Endodermal cell (in vitro differentiated cells): ENCODE results near the gene UBE3C. TPM values are rescaled to one million over a fixed set of nuclear protein-coding genes. Genes with fewer than 3 reads are reported as not detected.
A peak's percentile ranks its signal among the peaks of the same experiment; 100 is the strongest.

ENCODE experiments used
- DNase-seq: peaks from one replicate; pipeline ENCODE4 v3.0.0-alpha.2; 2017
- H3K27ac ChIP-seq: 2 replicates; pipeline ENCODE4 v1.5.1; 2013; ENCODE audit warnings: mild to moderate bottlenecking, low read depth, low read length, moderate library complexity
- H3K27me3 ChIP-seq: 2 replicates; pipeline ENCODE4 v1.6.1; 2013; ENCODE audit warnings: mild to moderate bottlenecking, low read length, moderate library complexity; ENCODE audit not compliant: insufficient read depth, control insufficient read depth, poor library complexity, severe bottlenecking
- H3K36me3 ChIP-seq: 2 replicates; pipeline ENCODE4 v1.7.0; 2013; ENCODE audit warnings: mild to moderate bottlenecking, low read length, moderate library complexity; ENCODE audit not compliant: control insufficient read depth, insufficient read depth
- H3K4me1 ChIP-seq: one replicate; pipeline ENCODE4 v1.7.0; 2013; ENCODE audit warnings: low read length; ENCODE audit not compliant: control insufficient read depth, insufficient read depth
- H3K4me3 ChIP-seq: 2 replicates; pipeline ENCODE4 v1.5.1; 2013; ENCODE audit warnings: mild to moderate bottlenecking, low read length, moderate library complexity
- H3K9ac ChIP-seq: 2 replicates; pipeline ENCODE4 v1.6.1; 2013; ENCODE audit warnings: mild to moderate bottlenecking, low read length, moderate library complexity; ENCODE audit not compliant: poor library complexity, severe bottlenecking; ENCODE audit errors: extremely low read depth
- H3K9me3 ChIP-seq: 2 replicates; pipeline ENCODE4 v1.6.1; 2013; ENCODE audit warnings: mild to moderate bottlenecking, low read length, moderate library complexity; ENCODE audit not compliant: control insufficient read depth
- H3K27ac Mint-ChIP-seq: 2 replicates; pipeline ENCODE4 v1.8.0; 2020; ENCODE audit warnings: mixed read lengths
- H3K27me3 Mint-ChIP-seq: 2 replicates; pipeline ENCODE4 v1.8.0; 2021; ENCODE audit warnings: mild to moderate bottlenecking, mixed read lengths; ENCODE audit not compliant: insufficient read depth
- H3K36me3 Mint-ChIP-seq: 2 replicates; pipeline ENCODE4 v1.8.0; 2020; ENCODE audit warnings: low read depth, mixed read lengths
- H3K4me1 Mint-ChIP-seq: 2 replicates; pipeline ENCODE4 v1.8.0; 2020; ENCODE audit warnings: mixed read lengths
- H3K4me3 Mint-ChIP-seq: 2 replicates; pipeline ENCODE4 v1.8.0; 2020; ENCODE audit warnings: mild to moderate bottlenecking, moderate library complexity, mixed read lengths
- H3K9me3 Mint-ChIP-seq: 2 replicates; pipeline ENCODE4 v1.8.0; 2020; ENCODE audit warnings: mild to moderate bottlenecking, mixed read lengths
- WGBS, 2 experiments: methylation state at CpG; one replicate each; pipeline versions ENCODE4 v1.1.5 to v1.1.7; 2013; ENCODE audit warnings: missing lambda C conversion rate in 2 of 2, mixed read lengths in 1 of 2; ENCODE audit not compliant: insufficient coverage in 1 of 2, insufficient read length in 1 of 2; 5-methylcytosine and 5-hydroxymethylcytosine counted together
- total RNA-seq, 2 donors: library from RNA; stranded (reverse); fragmentation: NEBNext Ultra II Directional in 1 of 2; extraction: Animal tissue kit (Norgen Biotek cat#: 25700) in 1 of 2; gene quantifications; 2 replicates in 1 of 2; 3 replicates in 1 of 2; pipeline ENCODE4 v1.2.1, GENCODE V29; 2021
- TF ChIP-seq, protein P1 (sequence below): fragments of 200-600 bp; sonication (generic); conservative IDR thresholded peaks from 2 replicates; pipeline ENCODE4 v1.5.0; 2021; ENCODE audit warnings: antibody characterized with exemption, mild to moderate bottlenecking

UBE3C gene
- total RNA-seq, 2 donors from 2014 or later: 53.4 to 55.9 TPM

GRCh38 chr7:157125376-157126223, 13.1 kb upstream of the UBE3C start:
- Mint-ChIP-seq H3K4me3 (no peak overlapping the region), H3K36me3 (no peaks in the 10 kb centered on the region), H3K4me1 (peaks cover 6% of the 10 kb centered on the region), H3K27me3 (peaks cover 9% of the 10 kb centered on the region), H3K27ac (peak overlapping the region; percentile 13), H3K9me3 (no peaks in the 10 kb centered on the region)
- TF ChIP-seq, protein P1, sequence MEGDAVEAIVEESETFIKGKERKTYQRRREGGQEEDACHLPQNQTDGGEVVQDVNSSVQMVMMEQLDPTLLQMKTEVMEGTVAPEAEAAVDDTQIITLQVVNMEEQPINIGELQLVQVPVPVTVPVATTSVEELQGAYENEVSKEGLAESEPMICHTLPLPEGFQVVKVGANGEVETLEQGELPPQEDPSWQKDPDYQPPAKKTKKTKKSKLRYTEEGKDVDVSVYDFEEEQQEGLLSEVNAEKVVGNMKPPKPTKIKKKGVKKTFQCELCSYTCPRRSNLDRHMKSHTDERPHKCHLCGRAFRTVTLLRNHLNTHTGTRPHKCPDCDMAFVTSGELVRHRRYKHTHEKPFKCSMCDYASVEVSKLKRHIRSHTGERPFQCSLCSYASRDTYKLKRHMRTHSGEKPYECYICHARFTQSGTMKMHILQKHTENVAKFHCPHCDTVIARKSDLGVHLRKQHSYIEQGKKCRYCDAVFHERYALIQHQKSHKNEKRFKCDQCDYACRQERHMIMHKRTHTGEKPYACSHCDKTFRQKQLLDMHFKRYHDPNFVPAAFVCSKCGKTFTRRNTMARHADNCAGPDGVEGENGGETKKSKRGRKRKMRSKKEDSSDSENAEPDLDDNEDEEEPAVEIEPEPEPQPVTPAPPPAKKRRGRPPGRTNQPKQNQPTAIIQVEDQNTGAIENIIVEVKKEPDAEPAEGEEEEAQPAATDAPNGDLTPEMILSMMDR: no peak
- Histone ChIP-seq H3K27ac (no peak overlapping the region), H3K36me3 (no peaks in the 10 kb centered on the region), H3K4me1 (no peaks in the 10 kb centered on the region), H3K9ac (no peak overlapping the region), H3K9me3 (no peaks in the 10 kb centered on the region), H3K4me3 (no peak overlapping the region), H3K27me3 (no peaks in the 10 kb centered on the region)
- 89 to 92% methylated on average over 15 to 26 of the region's 26 CpGs for WGBS, 2 experiments
- DNase-seq: no peak

- no peaks in the 10 kb centered on the region for H3K36me3 ChIP-seq
- no peaks in the 10 kb centered on the region for H3K4me1 ChIP-seq
- H3K36me3 Mint-ChIP-seq: no peaks in the 10 kb centered on the region
- DNase-seq: no peak
- TF ChIP-seq, protein P1: no peak
- H3K27ac Mint-ChIP-seq: no peak overlapping the region
- no peak overlapping the region for H3K27ac ChIP-seq
- no peaks in the 10 kb centered on the region for H3K27me3 ChIP-seq
- no peak overlapping the region for H3K9ac ChIP-seq
- H3K4me3 Mint-ChIP-seq: no peak overlapping the region
- no peaks in the 10 kb centered on the region for H3K9me3 ChIP-seq
- peaks cover 13% of the 10 kb centered on the region for H3K27me3 Mint-ChIP-seq
- 92 to 94% methylated on average over 3 to 11 of the region's 11 CpGs for WGBS, 2 experiments
- peaks cover 6% of the 10 kb centered on the region for H3K4me1 Mint-ChIP-seq
- no peak overlapping the region for H3K4me3 ChIP-seq
- no peaks in the 10 kb centered on the region for H3K9me3 Mint-ChIP-seq
These were observed 11.8 kb upstream of the UBE3C start for GRCh38 chr7:157126921-157127320.

DNA sequence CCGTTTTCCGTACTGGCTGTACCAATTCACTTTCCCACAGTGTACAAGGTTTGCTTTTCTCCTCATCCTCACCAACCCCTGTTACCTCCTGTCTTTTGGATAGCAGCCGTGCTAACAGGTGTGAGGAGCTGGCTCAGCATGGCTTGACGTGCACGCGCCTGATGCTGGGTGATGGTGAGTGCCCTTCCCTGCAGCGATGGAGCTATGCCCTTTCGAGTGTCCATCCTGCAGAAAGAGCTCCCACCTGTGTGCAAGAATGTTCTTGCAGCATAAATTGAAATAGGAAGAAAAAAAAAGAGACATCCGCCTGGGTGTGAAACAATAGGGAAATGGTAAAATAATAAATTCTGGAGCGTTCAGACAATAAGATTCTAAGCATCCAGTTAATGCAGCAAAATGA, 9.5 kb upstream of the UBE3C start:
- TF ChIP-seq, protein P1: no peak
- WGBS, 2 experiments: 88 to 89% methylated on average over 6 to 10 of the region's 10 CpGs
- no peak overlapping the region for H3K4me3 ChIP-seq
- H3K9ac ChIP-seq: no peak overlapping the region
- peaks cover 6% of the 10 kb centered on the region for H3K27me3 ChIP-seq
- H3K9me3 ChIP-seq: no peaks in the 10 kb centered on the region
- no peak overlapping the region for H3K27ac ChIP-seq
- H3K27ac Mint-ChIP-seq: no peak overlapping the region
- no peaks in the 10 kb centered on the region for H3K4me1 ChIP-seq
- H3K4me3 Mint-ChIP-seq: no peak overlapping the region
- no peaks in the 10 kb centered on the region for H3K36me3 ChIP-seq
- H3K27me3 Mint-ChIP-seq: peaks cover 19% of the 10 kb centered on the region
- no peaks in the 10 kb centered on the region for H3K9me3 Mint-ChIP-seq
- peaks cover 5% of the 10 kb centered on the region for H3K4me1 Mint-ChIP-seq
- no peak for DNase-seq
- H3K36me3 Mint-ChIP-seq: no peaks in the 10 kb centered on the region
